Breast epithelium (tissue), 4 donors: Measurements from ENCODE around the gene ATP23. TPM values are rescaled to one million over a fixed set of nuclear protein-coding genes. Genes with fewer than 3 reads are reported as not detected.

ENCODE experiments used
- DNase-seq, 2 donors: peaks; one replicate each; pipeline ENCODE4 v3.0.0-alpha.2; 2019; ENCODE audit warnings: low spot score in 2 of 2
- H3K27ac ChIP-seq, 2 donors: fragments of 200-600 bp; sonication (generic) in 1 of 2; one replicate each; pipeline ENCODE4 v1.5.1; 2016 to 2019; ENCODE audit warnings: mild to moderate bottlenecking in 1 of 2
- H3K27me3 ChIP-seq, 2 donors: fragments of 200-600 bp; sonication (generic) in 1 of 2; one replicate each; pipeline versions ENCODE4 v1.5.1 to v1.6.0; 2017 to 2019; ENCODE audit warnings: control low read depth in 1 of 2, mild to moderate bottlenecking in 1 of 2
- H3K36me3 ChIP-seq: fragments of 200-600 bp; one replicate; pipeline ENCODE4 v1.5.1; 2019
- H3K4me1 ChIP-seq, 2 donors: fragments of 200-600 bp; sonication (generic); one replicate each; pipeline ENCODE4 v1.5.1; 2016 to 2019; ENCODE audit warnings: control low read depth in 1 of 2
- H3K4me3 ChIP-seq, 3 donors: fragments of 200-600 bp; sonication (generic); 1 replicate in 2 of 3; 2 replicates in 1 of 3; pipeline ENCODE4 v1.5.1; 2016 to 2019; ENCODE audit warnings: mild to moderate bottlenecking in 3 of 3, moderate library complexity in 2 of 3
- H3K9me3 ChIP-seq, 2 donors: fragments of 200-600 bp; sonication (generic) in 1 of 2; one replicate each; pipeline ENCODE4 v1.5.1; 2016 to 2019; ENCODE audit warnings: control low read depth in 1 of 2
- POLR2A ChIP-seq: fragments of 450-650 bp; IDR thresholded peaks from one replicate; pipeline ENCODE4 v1.6.1; 2016; ENCODE audit warnings: antibody characterized with exemption, mild to moderate bottlenecking, moderate library complexity
- POLR2AphosphoS5 ChIP-seq, 3 donors: sonication (generic); formaldehyde crosslinking; IDR thresholded peaks; one replicate each; pipeline ENCODE4 v1.6.1; 2017; ENCODE audit warnings: antibody characterized with exemption in 3 of 3
- intact Hi-C: fragments of 100-400 bp; cut with DNase I; formaldehyde crosslinking; loops from one replicate; pipeline ENCODE4 v1.15.1; 2023; ENCODE audit warnings: low total_unique reads
- total RNA-seq, 3 donors: library from RNA; depleted of rRNA; stranded (reverse); fragments of >200 nt; gene quantifications; one replicate each; pipeline ENCODE4 v1.1.0, GENCODE V29; 2016
- TF ChIP-seq, protein P1 (sequence below), 3 donors: fragments of 450-650 bp; IDR thresholded peaks; one replicate each; pipeline ENCODE4 v1.5.1; 2016 to 2017; ENCODE audit warnings: antibody characterized with exemption in 3 of 3, mild to moderate bottlenecking in 3 of 3, moderate library complexity in 3 of 3

ATP23 gene
- total RNA-seq, 3 donors from 2014 or later = 6.4 to 33.1 (median 13.4) TPM

DNA sequence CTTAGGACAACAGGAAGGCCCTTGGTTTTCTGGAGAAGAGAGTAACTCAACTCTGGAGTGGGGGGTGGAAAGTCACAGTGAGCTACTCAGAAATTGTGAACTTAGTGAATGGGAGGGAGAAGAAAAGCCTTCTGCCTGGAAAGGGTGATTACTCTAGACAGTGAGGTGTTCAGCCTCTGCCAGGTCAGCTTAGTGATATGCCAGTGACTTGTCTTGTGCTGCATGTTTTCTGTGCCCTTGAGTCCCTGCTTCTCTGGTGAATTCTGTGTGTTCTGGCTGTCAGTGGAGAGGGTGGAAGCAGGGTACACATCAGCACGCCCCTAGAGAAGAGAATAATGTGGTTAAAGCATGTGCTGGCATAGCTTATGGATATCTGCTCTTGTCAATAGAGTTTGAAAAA, 13.4 kb downstream of the ATP23 start:
- Histone ChIP-seq H3K27ac (no peak overlapping the region), H3K36me3 (no peaks in the 10 kb centered on the region), H3K4me3 (no peak overlapping the region), H3K27me3 (no peaks in the 10 kb centered on the region), H3K9me3 (peaks cover 0 to 4% of the 10 kb centered on the region in 2 donors), H3K4me1 (no peaks in the 10 kb centered on the region)
- intact Hi-C loops = no loop called here
- no peak for TF ChIP-seq POLR2A
- TF ChIP-seq POLR2AphosphoS5 (IDR thresholded peaks at IDR 0.05) = no peak
- TF ChIP-seq, protein P1, sequence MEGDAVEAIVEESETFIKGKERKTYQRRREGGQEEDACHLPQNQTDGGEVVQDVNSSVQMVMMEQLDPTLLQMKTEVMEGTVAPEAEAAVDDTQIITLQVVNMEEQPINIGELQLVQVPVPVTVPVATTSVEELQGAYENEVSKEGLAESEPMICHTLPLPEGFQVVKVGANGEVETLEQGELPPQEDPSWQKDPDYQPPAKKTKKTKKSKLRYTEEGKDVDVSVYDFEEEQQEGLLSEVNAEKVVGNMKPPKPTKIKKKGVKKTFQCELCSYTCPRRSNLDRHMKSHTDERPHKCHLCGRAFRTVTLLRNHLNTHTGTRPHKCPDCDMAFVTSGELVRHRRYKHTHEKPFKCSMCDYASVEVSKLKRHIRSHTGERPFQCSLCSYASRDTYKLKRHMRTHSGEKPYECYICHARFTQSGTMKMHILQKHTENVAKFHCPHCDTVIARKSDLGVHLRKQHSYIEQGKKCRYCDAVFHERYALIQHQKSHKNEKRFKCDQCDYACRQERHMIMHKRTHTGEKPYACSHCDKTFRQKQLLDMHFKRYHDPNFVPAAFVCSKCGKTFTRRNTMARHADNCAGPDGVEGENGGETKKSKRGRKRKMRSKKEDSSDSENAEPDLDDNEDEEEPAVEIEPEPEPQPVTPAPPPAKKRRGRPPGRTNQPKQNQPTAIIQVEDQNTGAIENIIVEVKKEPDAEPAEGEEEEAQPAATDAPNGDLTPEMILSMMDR (IDR thresholded peaks at IDR 0.05) = no peak
- DNase-seq = no peak

DNA sequence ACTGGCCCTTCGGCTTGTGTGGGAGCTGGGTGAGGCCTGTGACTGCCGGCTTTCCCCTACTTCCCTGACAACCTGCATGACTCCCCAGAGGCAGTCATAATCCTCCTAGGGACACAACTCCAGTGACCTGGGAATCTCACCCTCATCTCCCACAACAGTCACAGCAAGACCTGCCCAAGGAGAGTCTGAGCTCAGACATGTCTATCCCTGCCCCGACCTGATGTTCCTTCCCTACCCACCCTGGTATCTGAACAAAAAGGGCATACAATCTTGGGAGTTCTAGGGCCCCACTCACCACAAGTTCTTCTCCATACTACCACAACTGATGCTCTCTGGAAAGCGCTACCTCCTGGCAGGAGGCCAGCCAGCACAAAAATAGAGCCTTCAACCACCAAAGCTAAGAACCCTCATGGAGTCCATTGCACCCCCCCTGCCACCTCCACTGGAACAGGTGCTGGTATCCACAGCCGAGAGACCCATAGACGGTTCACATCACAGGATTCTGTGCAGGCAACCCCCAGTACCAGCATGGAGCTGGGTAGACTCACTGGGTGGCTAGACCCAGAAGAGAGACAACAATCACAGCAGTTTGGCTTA, 16.8 kb downstream of the ATP23 start:
- H3K4me3 ChIP-seq = no peak overlapping the region
- H3K27ac ChIP-seq = no peak overlapping the region
- intact Hi-C loops = no loop called here
- no peak for DNase-seq
- TF ChIP-seq POLR2AphosphoS5 (IDR thresholded peaks at IDR 0.05) (no peak), POLR2A (no peak)
- TF ChIP-seq, protein P1 (IDR thresholded peaks at IDR 0.05) = no peak
- H3K36me3 ChIP-seq = no peaks in the 10 kb centered on the region
- peaks cover 0 to 17% of the 10 kb centered on the region in 2 donors for H3K9me3 ChIP-seq
- no peaks in the 10 kb centered on the region for H3K4me1 ChIP-seq
- no peaks in the 10 kb centered on the region for H3K27me3 ChIP-seq

DNA sequence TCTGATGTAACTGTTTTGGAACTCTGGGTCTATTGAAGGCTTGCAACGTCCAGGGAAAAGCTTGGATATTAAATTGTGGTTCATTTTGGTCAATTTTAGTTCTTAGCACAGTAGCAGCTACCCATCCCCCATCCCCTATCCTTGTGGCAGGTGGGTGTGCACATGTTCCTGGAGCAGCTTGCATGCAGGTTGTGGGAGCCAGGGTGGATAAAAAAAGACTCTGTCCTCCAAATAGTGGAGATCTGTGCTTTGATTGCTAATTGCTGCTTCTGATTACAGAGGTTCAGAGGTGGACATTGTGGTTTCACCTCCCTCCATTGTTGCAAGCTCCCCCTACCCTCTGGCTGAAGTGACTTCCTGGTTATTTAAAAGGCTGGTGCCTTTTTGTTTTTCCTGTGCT, 23.1 kb downstream of the ATP23 start:
- DNase-seq = no peak
- TF ChIP-seq, protein P1 (IDR thresholded peaks at IDR 0.05) = no peak
- H3K9me3 ChIP-seq = peaks cover 16 to 31% of the 10 kb centered on the region in 2 donors
- no peaks in the 10 kb centered on the region for H3K27me3 ChIP-seq
- H3K4me3 ChIP-seq = no peak overlapping the region
- H3K27ac ChIP-seq = no peak overlapping the region
- intact Hi-C loops = no loop called here
- no peaks in the 10 kb centered on the region for H3K4me1 ChIP-seq
- H3K36me3 ChIP-seq = no peaks in the 10 kb centered on the region

DNA sequence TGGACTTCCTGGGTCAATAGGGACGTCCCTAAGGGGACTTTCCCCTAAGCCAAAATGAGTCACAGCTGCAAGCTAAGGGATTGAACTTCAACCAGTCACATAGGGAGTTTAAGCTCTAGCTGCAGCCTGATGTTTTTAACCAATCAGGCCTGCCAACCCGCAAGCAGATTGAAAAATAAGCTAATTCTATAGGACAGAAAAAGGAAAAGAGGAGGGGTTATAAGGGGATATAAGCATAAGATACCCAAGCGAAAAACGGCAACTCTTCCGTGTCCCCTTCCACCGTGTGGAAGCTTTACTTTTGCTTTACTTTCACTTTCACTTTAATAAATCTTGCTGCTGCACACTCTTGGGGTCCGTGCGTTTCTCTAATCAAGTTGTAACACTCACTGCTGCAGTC, 24.4 kb downstream of the ATP23 start:
- Histone ChIP-seq H3K36me3 (no peaks in the 10 kb centered on the region), H3K27me3 (no peaks in the 10 kb centered on the region), H3K27ac (no peak overlapping the region), H3K9me3 (peaks cover 16 to 20% of the 10 kb centered on the region in 2 donors), H3K4me3 (no peak overlapping the region), H3K4me1 (no peaks in the 10 kb centered on the region)
- DNase-seq = no peak
- intact Hi-C loops = no loop called here
- TF ChIP-seq POLR2A = no peak
- TF ChIP-seq POLR2AphosphoS5 (IDR thresholded peaks at IDR 0.05) = no peak
- TF ChIP-seq, protein P1 (IDR thresholded peaks at IDR 0.05) = no peak

DNA sequence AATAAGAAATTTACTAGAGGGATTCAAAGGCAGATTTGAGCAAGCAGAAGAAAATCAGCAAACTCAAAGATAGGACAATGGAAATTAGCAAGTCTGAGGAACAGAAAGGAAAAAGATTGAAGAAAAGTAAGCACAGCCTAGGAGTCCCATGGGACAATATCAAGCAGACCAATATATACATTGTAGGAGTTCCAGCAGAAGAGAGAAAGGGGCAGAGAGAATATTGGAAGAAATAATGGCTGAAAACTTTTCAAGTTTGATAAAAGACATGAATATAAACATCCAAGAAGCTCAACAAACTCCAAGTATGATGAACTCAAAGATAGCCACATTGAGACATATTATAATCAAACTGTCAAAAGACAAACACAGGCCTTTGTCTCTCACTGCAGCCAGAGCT, 25.2 kb downstream of the ATP23 start:
- Histone ChIP-seq H3K27ac (no peak overlapping the region), H3K4me1 (no peaks in the 10 kb centered on the region), H3K27me3 (no peaks in the 10 kb centered on the region), H3K4me3 (no peak overlapping the region), H3K9me3 (peaks cover 16 to 20% of the 10 kb centered on the region in 2 donors), H3K36me3 (no peaks in the 10 kb centered on the region)
- TF ChIP-seq POLR2AphosphoS5 (IDR thresholded peaks at IDR 0.05) = no peak
- TF ChIP-seq, protein P1 (IDR thresholded peaks at IDR 0.05) = no peak
- no peak for TF ChIP-seq POLR2A
- intact Hi-C loops = no loop called here
- DNase-seq = no peak
